SK-N-SH treated with all-trans-retinoic acid at 6 μM for 48 hours (cell line): ENCODE results near the gene PDE5A.
A peak's percentile ranks its signal among the peaks of the same experiment; 100 is the strongest.

ENCODE experiments used
- ATAC-seq: fragments of 200-7000 bp; cut with Tn5 transposase; 3 replicates; pipeline ENCODE4 v1.9.1; 2020; ENCODE audit warnings: mild to moderate bottlenecking, moderate library complexity
- ARNTL ChIP-seq: fragments of 450-650 bp; formaldehyde crosslinking; IDR thresholded peaks from 2 replicates; pipeline ENCODE4 v1.5.0; 2020; ENCODE audit warnings: low read depth, mild to moderate bottlenecking, moderate library complexity, borderline replicate concordance
- BACH2 ChIP-seq: fragments of 250-450 bp; sonication (Bioruptor Pico); IDR thresholded peaks from 2 replicates; pipeline ENCODE4 v1.9.0; 2021; ENCODE audit warnings: mild to moderate bottlenecking, borderline replicate concordance
- CREB5 ChIP-seq: fragments of 250-450 bp; sonication (Bioruptor Pico); IDR thresholded peaks from 2 replicates; pipeline ENCODE4 v1.5.1; 2020; ENCODE audit warnings: low read depth, mild to moderate bottlenecking, moderate library complexity
- CSDC2 ChIP-seq: fragments of 250-450 bp; sonication (Bioruptor Pico); IDR thresholded peaks from 2 replicates; pipeline ENCODE4 v1.5.0; 2020; ENCODE audit warnings: mild to moderate bottlenecking, moderate library complexity
- CSRNP3 ChIP-seq: fragments of 250-450 bp; sonication (Bioruptor Pico); IDR thresholded peaks from 2 replicates; pipeline ENCODE4 v1.5.1; 2021; ENCODE audit warnings: mild to moderate bottlenecking, moderate library complexity
- GLIS3 ChIP-seq: fragments of 250-450 bp; sonication (Bioruptor Pico); IDR thresholded peaks from 2 replicates; pipeline ENCODE4 v1.5.0; 2020; ENCODE audit warnings: mild to moderate bottlenecking, moderate library complexity
- ISL1 ChIP-seq: fragments of 250-450 bp; sonication (Bioruptor Pico); IDR thresholded peaks from 2 replicates; pipeline ENCODE4 v2.1.2; 2022; ENCODE audit warnings: mild to moderate bottlenecking, moderate library complexity
- PATZ1 ChIP-seq: fragments of 250-450 bp; sonication (Bioruptor Pico); IDR thresholded peaks from 2 replicates; pipeline ENCODE4 v1.8.0; 2020; ENCODE audit warnings: mild to moderate bottlenecking, moderate library complexity, borderline replicate concordance
- POU6F1 ChIP-seq: fragments of 250-450 bp; sonication (Bioruptor Pico); IDR thresholded peaks from 2 replicates; pipeline ENCODE4 v1.8.0; 2021; ENCODE audit warnings: low read depth, mild to moderate bottlenecking, moderate library complexity, borderline replicate concordance
- PPARA ChIP-seq: fragments of 250-450 bp; sonication (Bioruptor Pico); IDR thresholded peaks from 2 replicates; pipeline ENCODE4 v1.5.0; 2020; ENCODE audit warnings: mild to moderate bottlenecking, borderline replicate concordance
- RARB ChIP-seq: fragments of 250-450 bp; sonication (Bioruptor Pico); IDR thresholded peaks from 2 replicates; pipeline ENCODE4 v1.8.0; 2021; ENCODE audit warnings: mild to moderate bottlenecking, moderate library complexity
- TCF4 ChIP-seq: fragments of 250-450 bp; sonication (Bioruptor Pico); IDR thresholded peaks from 2 replicates; pipeline ENCODE4 v1.8.0; 2021; ENCODE audit warnings: mild to moderate bottlenecking, moderate library complexity, borderline replicate concordance
- TOX ChIP-seq: fragments of 250-450 bp; sonication (Bioruptor Pico); IDR thresholded peaks from 2 replicates; pipeline ENCODE4 v1.8.0; 2021; ENCODE audit warnings: mild to moderate bottlenecking, moderate library complexity, borderline replicate concordance
- TSHZ2 ChIP-seq: fragments of 250-450 bp; sonication (Bioruptor Pico); IDR thresholded peaks from 2 replicates; pipeline ENCODE4 v1.5.0; 2020; ENCODE audit warnings: mild to moderate bottlenecking, moderate library complexity
- ZC3H10 ChIP-seq: fragments of 250-450 bp; sonication (Bioruptor Pico); IDR thresholded peaks from 2 replicates; pipeline ENCODE4 v1.5.1; 2021; ENCODE audit warnings: mild to moderate bottlenecking, moderate library complexity
- ZFP3 ChIP-seq: fragments of 250-450 bp; sonication (Bioruptor Pico); IDR thresholded peaks from 2 replicates; pipeline ENCODE4 v1.5.0; 2020; ENCODE audit warnings: mild to moderate bottlenecking, moderate library complexity
- ZFP30 ChIP-seq: fragments of 450-650 bp; formaldehyde crosslinking; IDR thresholded peaks from 2 replicates; pipeline ENCODE4 v1.5.0; 2022; ENCODE audit warnings: mild to moderate bottlenecking, moderate library complexity
- ZNF565 ChIP-seq: fragments of 450-650 bp; formaldehyde crosslinking; conservative IDR thresholded peaks from 2 replicates; pipeline ENCODE4 v1.5.0; 2020; ENCODE audit warnings: low read depth, mild to moderate bottlenecking, moderate library complexity
- ZNF70 ChIP-seq: fragments of 450-650 bp; formaldehyde crosslinking; IDR thresholded peaks from 2 replicates; pipeline ENCODE4 v1.5.0; 2020; ENCODE audit warnings: mild to moderate bottlenecking, moderate library complexity
- ZNF8 ChIP-seq: fragments of 450-650 bp; formaldehyde crosslinking; IDR thresholded peaks from 2 replicates; pipeline ENCODE4 v1.5.0; 2020; ENCODE audit warnings: mild to moderate bottlenecking, moderate library complexity

PDE5A gene

GRCh38 chr4:119671205-119671604 lies 42.6 kb upstream of the PDE5A start:
- no peak for ATAC-seq
- no peak for TF ChIP-seq RARB (CRISPR knock-in tag)
- TF ChIP-seq PPARA (CRISPR knock-in tag): no peak
- no peak for TF ChIP-seq ZNF8 (CRISPR knock-in tag)
- TF ChIP-seq TCF4: no peak
- TF ChIP-seq ZFP3 (CRISPR knock-in tag): no peak
- no peak for TF ChIP-seq TSHZ2 (CRISPR knock-in tag)
- no peak for TF ChIP-seq BACH2
- no peak for TF ChIP-seq CSDC2
- no peak for TF ChIP-seq CSRNP3 (CRISPR knock-in tag)
- TF ChIP-seq TOX (CRISPR knock-in tag): no peak
- TF ChIP-seq POU6F1: no peak
- no peak for TF ChIP-seq CREB5 (CRISPR knock-in tag)
- TF ChIP-seq ZFP30 (CRISPR knock-in tag): no peak
- no peak for TF ChIP-seq ZC3H10 (CRISPR knock-in tag)

GRCh38 chr4:119667802-119668201 lies 39.2 kb upstream of the PDE5A start:
- TF ChIP-seq ZNF70 (CRISPR knock-in tag): peak; percentile 96
- no peak for TF ChIP-seq TCF4
- TF ChIP-seq, all 23 proteins: peak for 1
- no peak for ATAC-seq

GRCh38 chr4:119666653-119667091 lies 38.1 kb upstream of the PDE5A start:
- ATAC-seq: no peak
- 0 out of 2 replicates have a peak, but pooled peaks have one; percentile 47 for TF ChIP-seq CSDC2
- no peak for TF ChIP-seq ZFP3 (CRISPR knock-in tag)
- TF ChIP-seq ARNTL (CRISPR knock-in tag): no peak
- no peak for TF ChIP-seq BACH2
- no peak; the same call in 1 of the 2 replicates for TF ChIP-seq CSRNP3 (CRISPR knock-in tag)
- TF ChIP-seq TSHZ2 (CRISPR knock-in tag): no peak
- TF ChIP-seq ZFP30 (CRISPR knock-in tag): no peak
- no peak for TF ChIP-seq PATZ1 (CRISPR knock-in tag)
- TF ChIP-seq CREB5 (CRISPR knock-in tag): 0 out of 2 replicates have a peak, but pooled peaks have one; percentile 53
- TF ChIP-seq TCF4: peak; percentile 42
- TF ChIP-seq TOX (CRISPR knock-in tag): no peak
- TF ChIP-seq ZNF565 (CRISPR knock-in tag): no peak
- peak; percentile 89 for TF ChIP-seq ISL1
- TF ChIP-seq POU6F1: no peak
- no peak for TF ChIP-seq GLIS3
